Hippocampal formation (tissue), 2 donors: ENCODE data around the gene MSH6.

ENCODE experiments used
- DNase-seq, 2 donors: peaks; one replicate each; lab custom pipeline; 2025; lab: John Stamatoyannopoulos, UW

MSH6 gene

DNA sequence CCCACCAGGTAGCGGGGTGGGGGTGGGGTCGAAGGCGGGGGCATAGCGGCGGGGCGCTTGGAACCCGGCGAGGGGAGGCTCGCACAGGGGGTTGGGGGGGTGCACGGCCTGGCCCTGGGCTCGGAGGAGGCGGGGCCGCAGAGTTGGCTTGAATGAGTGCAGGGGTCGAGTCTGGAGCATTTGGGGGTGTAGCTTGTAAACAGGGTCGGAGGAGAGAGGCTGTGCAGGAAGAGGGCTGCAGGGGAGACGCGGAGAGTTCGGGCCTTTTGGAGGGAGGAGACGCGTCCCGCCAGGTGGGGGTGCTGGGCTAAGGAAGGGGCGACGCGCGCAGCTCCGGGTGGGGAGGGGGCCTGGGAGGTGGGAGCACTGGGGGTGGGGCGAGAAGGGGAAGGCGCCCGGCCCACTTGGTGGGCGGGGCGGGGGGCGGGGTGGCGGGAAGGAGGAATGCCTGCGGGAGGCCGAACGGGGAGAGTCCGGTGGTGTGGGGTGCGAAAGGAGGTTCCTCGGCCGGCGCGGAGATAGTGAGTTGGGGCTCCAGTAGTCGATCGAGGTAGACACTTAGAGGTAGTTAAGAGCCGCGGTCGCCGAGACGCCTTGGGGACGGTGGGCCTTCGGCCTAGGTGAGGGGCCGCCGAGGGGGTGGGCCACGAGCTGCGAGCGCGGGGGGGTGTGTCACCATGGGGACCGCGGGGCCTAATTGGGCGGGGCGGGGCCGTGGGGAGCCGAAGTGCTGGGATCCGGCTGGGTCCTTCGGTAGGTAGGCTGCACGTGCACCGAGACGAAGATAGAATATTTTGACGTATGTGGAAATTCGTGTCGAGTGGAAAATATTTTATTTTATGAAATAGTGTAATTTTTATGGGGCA is 774 bp downstream of the MSH6 start:
- peak; percentile 16 to 56 for DNase-seq

DNA sequence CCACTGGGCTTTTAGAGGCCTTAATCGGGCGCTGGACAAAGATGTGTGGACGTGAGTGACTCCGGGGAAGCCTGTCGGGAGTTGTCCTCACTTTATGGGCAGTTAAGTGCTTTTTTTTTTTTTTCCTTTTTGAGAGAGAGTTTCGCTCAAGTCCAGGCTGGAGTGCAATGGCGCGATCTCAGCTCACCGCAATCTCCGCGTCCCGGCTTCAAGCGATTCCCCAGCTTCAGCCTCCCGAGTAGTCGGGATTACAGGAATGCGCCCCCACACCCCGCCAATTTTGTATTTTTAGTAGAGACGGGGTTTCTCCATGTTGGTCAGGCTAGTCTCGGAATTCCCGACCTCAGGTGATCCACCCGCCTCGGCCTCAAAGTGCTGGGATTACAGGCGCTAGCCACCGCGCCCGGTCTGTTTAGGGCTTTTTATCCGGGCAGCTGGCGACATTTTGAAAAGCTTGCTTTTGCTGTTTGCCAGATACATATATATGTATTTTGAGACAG is 1.5 kb downstream of the MSH6 start:
- DNase-seq: no peak

DNA sequence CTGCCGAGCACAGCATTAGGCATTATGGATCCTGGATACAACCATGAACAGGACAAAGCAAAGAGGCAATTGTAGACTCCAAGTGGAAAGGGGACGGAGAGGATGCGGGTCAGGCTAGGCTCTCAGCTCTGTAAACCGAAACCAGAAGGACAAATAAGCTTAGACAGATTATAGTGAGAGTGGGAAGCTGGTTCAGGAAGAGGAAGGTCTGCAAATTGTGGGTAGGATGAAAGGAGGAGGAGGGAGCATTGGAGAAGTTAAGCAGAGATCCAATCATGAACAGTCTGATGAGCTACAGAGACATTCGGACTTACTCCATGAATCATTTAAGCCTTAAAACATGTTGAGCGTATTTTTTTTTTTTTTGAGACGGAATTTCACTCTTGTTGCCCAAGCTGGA is 3.0 kb downstream of the MSH6 start:
- DNase-seq: peak in 1 of 2 donors; percentile 4

DNA sequence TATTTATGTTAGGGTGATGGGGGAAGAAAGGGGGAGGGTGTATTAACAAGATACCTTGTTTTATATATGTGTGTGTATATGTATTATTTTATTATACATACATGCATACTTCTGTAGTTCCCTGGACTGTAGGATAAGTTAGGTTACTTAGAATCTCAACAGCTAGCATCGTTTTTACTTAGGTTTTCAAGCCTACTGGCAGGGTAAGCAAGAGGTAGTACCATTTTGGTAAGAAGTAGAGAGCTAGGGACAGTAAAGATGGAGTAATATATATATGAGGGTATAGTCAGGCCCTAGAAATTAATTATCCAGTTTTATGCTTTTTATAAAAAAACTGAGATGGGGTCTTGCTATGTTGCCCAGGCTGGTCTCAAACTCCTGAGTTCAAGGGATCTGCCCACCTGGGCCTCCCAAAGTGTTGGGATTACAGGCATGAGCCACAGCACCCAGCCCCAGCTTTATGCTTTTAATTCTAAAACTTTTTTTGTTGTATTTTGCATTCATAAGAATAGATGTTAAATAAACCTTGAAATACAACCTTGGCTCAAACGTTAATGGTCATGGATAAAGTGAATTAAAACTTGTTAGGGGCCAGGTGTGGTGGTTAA is 13.2 kb downstream of the MSH6 start:
- DNase-seq: no peak

DNA sequence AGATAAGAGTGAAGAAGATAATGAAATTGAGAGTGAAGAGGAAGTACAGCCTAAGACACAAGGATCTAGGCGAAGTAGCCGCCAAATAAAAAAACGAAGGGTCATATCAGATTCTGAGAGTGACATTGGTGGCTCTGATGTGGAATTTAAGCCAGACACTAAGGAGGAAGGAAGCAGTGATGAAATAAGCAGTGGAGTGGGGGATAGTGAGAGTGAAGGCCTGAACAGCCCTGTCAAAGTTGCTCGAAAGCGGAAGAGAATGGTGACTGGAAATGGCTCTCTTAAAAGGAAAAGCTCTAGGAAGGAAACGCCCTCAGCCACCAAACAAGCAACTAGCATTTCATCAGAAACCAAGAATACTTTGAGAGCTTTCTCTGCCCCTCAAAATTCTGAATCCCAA is 15.7 kb downstream of the MSH6 start:
- no peak for DNase-seq

DNA sequence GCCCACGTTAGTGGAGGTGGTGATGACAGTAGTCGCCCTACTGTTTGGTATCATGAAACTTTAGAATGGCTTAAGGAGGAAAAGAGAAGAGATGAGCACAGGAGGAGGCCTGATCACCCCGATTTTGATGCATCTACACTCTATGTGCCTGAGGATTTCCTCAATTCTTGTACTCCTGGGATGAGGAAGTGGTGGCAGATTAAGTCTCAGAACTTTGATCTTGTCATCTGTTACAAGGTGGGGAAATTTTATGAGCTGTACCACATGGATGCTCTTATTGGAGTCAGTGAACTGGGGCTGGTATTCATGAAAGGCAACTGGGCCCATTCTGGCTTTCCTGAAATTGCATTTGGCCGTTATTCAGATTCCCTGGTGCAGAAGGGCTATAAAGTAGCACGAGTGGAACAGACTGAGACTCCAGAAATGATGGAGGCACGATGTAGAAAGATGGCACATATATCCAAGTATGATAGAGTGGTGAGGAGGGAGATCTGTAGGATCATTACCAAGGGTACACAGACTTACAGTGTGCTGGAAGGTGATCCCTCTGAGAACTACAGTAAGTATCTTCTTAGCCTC is 16.2 kb downstream of the MSH6 start:
- DNase-seq: no peak

DNA sequence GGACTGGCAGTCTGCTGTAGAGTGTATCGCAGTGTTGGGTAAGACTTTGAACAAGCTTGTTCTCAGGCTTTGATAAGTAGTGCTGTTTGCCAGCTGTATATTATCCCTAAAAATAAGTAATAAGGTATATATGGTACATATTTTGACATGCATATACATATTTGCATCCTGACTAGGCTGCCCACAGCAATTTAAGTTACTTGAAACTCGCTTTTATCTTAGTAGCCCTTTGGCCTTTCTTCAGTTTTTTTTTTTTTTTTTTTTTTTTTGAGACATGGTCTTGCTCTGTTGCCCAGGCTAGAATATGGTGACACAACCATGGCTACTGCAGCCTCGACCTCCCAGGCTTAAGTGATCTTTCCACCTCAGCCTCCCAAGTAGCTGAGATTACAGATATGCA is 18.2 kb downstream of the MSH6 start:
- no peak for DNase-seq

DNA sequence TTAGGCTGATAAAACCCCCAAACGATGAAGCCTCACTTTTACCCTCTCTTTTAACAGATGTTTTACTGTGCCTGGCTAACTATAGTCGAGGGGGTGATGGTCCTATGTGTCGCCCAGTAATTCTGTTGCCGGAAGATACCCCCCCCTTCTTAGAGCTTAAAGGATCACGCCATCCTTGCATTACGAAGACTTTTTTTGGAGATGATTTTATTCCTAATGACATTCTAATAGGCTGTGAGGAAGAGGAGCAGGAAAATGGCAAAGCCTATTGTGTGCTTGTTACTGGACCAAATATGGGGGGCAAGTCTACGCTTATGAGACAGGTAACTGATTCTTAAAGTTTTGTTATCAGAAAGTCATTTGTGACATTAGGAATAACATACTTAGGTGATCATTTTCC is 20.4 kb downstream of the MSH6 start:
- no peak for DNase-seq

DNA sequence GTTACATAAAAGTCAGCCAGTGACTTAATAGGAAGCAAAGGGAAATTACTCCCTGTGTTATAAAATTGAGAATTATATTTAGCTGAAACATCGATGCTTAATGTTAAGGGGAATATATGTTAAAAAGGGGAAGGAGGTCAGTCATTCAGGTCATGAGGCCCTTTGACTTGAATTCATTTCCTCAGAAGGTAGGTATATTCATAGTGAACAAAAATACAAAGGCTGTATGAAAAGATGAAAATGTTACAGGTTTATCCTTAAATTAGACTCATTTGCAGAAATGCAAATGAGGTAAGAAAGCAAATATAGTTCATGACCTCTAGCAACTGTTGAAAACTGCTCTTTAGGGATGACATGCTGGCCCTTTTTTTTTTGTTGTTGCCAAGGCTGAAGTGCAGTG is 20.8 kb downstream of the MSH6 start:
- no peak for DNase-seq

DNA sequence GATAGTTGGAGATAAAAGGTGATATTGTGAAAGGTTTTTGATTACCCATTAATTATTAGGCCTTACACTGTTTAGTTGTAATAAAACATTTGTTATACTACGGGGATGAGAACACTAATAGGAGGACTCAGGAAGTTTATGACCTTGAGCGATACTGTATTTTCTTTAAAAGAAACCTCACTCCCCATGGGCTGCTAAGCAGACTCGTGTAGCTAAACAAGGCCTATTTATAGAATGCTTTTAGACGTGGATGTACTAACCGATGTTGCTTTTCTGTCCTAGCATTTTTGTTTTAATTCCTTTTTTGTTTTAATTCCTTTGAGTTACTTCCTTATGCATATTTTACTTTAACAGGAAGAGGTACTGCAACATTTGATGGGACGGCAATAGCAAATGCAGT is 22.9 kb downstream of the MSH6 start:
- no peak for DNase-seq

DNA sequence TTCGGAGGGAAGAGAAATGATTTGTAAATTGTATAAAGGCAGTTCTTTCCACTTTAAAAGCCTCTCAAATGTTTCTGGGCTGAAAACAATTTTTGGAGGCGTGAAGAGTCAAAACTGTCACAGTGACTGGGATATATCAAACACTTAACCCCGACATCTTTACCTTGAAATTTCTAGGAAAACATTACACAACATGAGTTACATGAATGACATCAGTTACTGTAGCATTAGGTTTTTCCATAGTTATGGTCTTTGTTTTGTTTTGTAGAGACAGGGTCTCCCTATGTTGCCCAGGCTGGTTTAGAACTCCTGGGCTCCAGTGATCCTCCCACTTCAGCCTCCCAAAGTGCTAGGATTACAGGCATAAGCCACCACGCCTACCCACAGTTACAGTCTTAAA is 25.7 kb downstream of the MSH6 start:
- DNase-seq: no peak

DNA sequence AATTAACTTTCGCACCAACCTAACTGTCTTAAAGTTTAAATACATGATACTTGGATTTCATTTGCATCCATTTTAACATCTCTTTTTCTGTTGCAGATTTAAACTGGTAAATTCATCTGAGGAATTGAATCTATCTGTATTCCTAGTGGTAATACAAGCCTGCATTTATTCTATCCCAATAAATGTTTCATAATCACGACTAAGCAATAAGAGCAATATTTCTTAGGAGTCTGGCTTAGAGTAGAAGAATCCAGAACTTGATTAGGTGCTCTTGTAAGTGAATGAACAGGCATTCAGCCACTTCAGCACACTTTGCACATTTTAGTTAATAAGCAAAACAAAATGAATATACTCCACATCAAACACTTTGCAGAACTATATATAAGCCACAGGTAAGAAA is 27.0 kb downstream of the MSH6 start:
- DNase-seq: no peak

DNA sequence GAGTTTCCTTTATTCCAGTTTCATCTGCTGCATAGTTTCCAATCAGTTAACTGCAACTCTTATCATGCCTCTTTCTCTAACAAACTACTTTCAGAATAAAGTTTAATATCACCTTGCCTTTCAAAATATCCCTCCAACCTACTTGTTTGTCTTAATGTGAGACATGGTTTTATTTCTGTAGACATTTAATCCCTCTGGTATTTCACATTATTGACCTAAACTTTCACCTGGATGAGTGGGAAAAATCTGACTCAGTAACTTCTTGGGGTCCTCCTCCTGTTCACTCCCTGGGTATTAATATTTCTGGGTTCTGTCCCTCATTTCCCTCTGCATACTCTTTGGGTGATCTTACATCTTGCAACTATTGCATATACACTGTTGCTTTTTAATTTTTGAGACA is 27.9 kb downstream of the MSH6 start:
- no peak for DNase-seq

DNA sequence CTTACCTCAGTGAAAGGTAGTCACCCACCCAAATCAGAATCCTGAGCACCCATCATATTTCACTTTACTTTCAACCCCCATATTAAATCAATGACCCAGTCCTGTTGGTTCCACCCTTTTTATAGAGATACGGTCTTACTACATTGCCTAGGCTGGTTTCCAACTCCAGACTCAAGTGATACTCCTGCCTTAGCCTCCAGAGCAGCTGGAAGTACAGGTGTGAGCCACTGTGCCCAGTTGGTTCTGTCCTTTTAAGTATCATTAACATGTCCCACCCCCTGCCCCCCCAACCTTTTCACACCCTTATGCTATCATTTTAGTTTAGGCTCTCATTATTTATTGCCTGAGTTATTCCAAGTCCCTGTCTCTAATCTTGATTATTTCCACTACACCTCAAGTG is 28.7 kb downstream of the MSH6 start:
- DNase-seq: no peak

DNA sequence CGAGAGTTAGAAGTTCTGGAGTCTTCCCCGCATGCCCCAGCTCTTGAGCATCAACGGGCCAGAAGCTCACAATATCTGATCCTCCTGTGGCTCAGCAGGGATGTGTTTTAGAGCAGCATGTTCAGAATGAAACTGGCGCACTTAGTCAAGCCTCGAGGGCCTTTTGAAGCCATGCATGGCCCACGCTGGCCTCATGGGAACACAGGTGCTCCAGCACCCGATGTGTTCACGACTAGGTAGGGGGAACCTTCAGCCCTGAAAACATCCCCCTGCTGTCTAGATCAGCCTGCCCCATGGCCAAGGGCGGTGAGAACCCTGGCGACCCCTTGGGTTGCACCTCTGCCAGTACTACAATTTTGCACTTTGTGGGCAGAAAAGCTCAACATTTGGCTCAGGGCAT is 32.8 kb downstream of the MSH6 start:
- DNase-seq: no peak

DNA sequence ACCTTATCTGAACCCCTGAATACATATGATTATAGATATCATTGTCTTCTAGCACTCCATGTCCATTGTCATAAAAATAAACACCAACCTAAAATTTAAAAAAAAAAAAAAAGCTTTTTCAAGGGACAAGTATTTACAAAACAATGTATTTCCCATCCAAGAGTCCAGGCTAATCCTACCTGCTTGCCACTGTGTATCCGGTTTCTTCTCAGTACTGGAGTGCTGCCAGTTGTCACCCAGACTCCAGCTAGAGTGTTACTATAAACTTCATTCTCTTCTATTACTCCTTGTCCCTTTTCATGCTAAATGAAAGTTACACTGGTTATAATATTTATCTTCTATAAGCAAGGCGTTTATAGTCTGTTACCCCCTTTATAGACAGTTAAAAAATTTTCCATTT is 35.8 kb downstream of the MSH6 start:
- no peak for DNase-seq

DNA sequence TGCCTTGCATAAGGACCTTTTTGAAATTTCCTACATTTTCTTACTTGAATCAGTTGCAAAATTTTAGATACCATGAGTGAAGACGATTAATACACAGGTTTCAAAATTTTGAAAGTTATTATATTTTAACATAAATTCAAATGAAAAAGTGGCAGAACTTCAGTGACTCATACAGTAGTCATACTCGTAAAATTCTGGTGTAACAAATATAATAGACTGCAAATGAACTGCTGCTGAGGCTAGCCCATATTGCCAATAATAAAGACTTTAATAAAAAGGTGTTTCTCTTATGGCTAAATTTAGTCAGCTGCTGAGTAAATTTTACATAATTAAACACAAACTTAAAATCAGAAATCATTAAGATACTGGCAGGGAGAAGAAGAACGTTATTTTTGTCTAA is 36.9 kb downstream of the MSH6 start:
- no peak for DNase-seq

DNA sequence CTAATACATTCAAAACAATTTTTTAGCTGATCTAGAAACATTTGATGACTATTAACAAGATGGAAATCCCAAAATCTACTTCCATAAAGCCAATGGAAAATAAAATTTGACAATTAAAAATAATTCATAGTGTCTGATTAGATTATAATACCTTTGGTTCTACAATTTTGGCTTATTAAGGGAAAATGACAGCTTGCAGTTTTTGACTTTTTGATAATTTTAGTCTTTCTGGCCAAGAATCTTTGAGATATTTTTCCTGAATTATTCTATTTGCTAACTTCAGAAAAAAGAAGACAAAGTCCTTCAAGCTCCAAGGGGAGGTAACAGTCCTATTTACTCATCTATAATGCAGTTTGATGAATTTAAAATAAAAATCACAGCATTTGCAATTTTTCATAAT is 39.6 kb downstream of the MSH6 start:
- no peak for DNase-seq

DNA sequence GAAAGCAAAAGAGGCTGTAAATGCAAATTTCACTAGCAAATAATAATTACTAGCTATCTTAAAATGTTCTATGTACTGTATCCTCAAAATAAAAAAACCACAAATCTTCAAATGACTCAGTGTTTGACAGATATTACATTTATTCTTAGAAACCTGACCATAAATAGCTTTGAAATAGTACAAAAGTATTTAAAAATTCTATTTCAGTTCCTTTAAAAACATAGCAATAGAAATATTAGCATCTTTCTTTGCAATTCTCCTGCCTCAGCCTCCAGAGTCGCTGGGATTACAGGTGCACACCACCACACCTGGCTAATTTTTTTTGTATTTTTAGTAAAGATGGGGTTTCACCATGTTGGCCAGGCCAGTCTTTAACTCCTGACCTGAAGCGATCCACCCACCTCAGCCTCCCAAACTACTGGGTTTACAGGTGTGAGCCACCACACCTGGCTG is 50.6 kb downstream of the MSH6 start:
- DNase-seq: no peak

DNA sequence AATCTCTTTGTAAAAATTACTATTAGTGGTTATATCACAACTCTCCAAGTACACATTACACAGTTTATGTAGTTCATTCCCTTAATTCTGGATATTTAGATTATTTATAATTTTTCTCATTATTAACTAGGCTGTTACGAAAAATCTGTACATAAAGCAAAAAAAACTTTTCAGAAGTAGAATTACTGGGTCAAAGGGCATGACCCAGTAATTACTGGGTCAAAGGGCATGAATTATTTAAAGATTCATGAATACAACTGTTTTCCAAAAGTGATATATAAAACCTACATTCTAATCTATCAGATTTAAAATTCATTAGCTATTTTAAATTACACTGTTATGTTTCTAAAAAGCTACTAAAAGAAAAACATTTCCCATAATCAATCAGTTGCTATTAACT is 55.3 kb downstream of the MSH6 start:
- DNase-seq: no peak

DNA sequence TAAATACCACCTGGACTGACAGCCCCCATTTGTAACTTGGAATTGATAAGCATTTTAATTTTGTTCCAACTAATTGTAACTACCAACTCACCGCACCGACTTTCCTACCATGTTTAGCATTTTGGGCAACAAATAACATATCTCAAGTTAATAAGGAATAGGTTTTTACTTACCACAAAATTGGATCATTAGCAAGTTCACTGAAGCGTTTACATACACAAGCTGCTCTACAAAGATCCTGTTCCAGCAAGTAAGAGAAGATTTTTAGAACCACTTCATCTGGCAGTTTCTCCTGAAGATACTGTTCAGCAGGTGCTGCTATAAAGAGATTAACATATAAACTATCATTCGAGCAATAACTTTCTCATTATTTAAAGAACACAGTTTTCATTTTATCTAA is 55.7 kb downstream of the MSH6 start:
- DNase-seq: no peak

DNA sequence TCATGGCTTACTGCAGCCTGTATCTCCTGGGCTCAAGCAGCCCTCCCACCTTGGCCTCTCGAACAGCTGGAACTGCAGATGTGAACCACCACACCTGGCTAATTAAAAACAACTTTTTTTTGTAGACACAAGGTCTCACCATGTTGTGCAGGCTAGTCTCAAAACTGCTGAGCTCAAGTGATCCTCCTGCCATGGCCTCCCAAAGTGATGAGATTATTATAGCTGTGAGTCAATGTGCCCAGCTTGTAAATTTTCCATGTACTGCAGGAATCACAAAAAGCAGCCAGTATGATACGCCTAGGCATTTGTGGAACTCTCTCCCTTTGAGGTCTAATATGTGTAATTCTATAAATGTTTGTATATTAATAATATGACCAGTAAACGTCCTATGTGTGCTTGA is 59.9 kb downstream of the MSH6 start:
- no peak for DNase-seq

DNA sequence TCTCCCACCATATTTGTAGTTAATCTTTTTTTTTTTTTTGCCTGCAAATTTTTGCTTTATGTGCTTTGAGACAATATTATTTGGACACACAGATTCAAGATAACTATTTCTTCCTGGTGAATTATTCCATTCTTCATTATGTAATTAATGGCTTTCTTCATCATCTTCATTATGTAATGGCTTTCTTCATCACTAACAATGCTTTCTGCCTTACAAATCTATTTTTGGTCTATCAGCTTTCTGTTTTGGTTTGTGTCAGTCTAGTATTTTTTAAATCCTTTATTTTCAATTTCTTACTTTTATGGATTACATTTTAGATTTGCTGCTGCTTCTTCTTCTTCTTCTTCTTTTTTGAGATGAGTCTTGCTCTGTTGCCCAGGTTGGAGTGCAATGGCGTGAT is 60.5 kb downstream of the MSH6 start:
- no peak for DNase-seq
